Peyer's patch (tissue), 4 donors: ENCODE measurements around the gene TMEM161A.

Experiments
- POLR2A ChIP-seq, 2 donors: fragments of 450-650 bp; IDR thresholded peaks; one replicate each; pipeline ENCODE4 v1.5.1; 2017; ENCODE audit warnings: antibody characterized with exemption in 2 of 2, mild to moderate bottlenecking in 2 of 2, moderate library complexity in 2 of 2
- TF ChIP-seq, protein P1 (sequence below), 6 experiments: fragments of 450-650 bp in 4 of 6; fragments of 200-600 bp in 2 of 6; sonication (generic) in 1 of 6; IDR thresholded peaks; one replicate each; pipeline ENCODE4 v1.5.1; 2017 to 2019; ENCODE audit warnings: antibody characterized with exemption in 6 of 6, mild to moderate bottlenecking in 3 of 6, moderate library complexity in 1 of 6

DNA sequence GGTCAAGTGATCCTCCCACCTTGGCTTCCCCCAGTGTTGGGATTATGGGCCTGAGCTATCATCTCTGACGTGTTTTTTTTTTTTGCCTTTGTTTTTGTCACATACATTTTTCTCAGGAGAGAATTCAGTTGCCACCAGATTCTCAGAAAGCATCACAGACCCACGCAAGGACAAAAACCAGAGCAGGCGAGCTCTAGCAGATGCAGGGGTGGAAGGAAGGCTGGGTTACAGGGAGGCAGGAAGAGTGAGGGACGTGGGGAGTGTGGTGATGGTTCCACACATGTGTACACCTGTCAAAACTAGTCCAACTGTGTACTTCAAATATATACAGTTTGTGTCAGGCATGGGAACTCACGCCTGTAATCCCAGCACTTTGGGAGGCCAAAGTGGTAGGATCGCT lies 4.3 kb downstream of the TMEM161A start:
- TF ChIP-seq, protein P1, sequence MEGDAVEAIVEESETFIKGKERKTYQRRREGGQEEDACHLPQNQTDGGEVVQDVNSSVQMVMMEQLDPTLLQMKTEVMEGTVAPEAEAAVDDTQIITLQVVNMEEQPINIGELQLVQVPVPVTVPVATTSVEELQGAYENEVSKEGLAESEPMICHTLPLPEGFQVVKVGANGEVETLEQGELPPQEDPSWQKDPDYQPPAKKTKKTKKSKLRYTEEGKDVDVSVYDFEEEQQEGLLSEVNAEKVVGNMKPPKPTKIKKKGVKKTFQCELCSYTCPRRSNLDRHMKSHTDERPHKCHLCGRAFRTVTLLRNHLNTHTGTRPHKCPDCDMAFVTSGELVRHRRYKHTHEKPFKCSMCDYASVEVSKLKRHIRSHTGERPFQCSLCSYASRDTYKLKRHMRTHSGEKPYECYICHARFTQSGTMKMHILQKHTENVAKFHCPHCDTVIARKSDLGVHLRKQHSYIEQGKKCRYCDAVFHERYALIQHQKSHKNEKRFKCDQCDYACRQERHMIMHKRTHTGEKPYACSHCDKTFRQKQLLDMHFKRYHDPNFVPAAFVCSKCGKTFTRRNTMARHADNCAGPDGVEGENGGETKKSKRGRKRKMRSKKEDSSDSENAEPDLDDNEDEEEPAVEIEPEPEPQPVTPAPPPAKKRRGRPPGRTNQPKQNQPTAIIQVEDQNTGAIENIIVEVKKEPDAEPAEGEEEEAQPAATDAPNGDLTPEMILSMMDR (IDR thresholded peaks at IDR 0.05), result no peak
- no peak for TF ChIP-seq POLR2A (IDR thresholded peaks at IDR 0.05)
